ENCODE results near the gene PON1.

- no peak for TF ChIP-seq CTCF (IDR thresholded peaks at IDR 0.05)
- TF ChIP-seq POLR2A (IDR thresholded peaks at IDR 0.05): no peak
Measured at GRCh38 chr7:95290166-95290830, 34.0 kb downstream of the PON1 start.

Measured in lower leg skin (tissue), 3 donors.